Stimulated activated CD4-positive, alpha-beta T cell treated with anti-CD3 and anti-CD28 coated beads, Interleukin-4, amount 100 ng/mL, for 24 hours (primary cell): ENCODE measurements around the gene CEP290.
"Not testable (repeated sequence)": the region's sequence is repeated elsewhere in the genome, so short reads cannot be mapped to it uniquely, and the experiment has no call there.

Source experiments
- DNase-seq: peaks from one replicate; pipeline ENCODE4 v3.0.0-alpha.2; 2020

Gene CEP290

GRCh38 chr12:88144037-88144436 lies 2.1 kb upstream of the CEP290 start:
- DNase-seq, result no peak

- DNase-seq, result peak; percentile 27
Observed at GRCh38 chr12:88142610-88142991, 713 bp upstream of the CEP290 start.

GRCh38 chr12:88141425-88141773 lies 489 bp downstream of the CEP290 start:
- DNase-seq, result no peak

GRCh38 chr12:88139711-88140110 lies 2.2 kb downstream of the CEP290 start:
- DNase-seq, result not testable (repeated sequence)

GRCh38 chr12:88133181-88133580 lies 8.7 kb downstream of the CEP290 start:
- DNase-seq, result not testable (repeated sequence)

GRCh38 chr12:88132392-88132791 lies 9.5 kb downstream of the CEP290 start:
- DNase-seq, result no peak

- no peak for DNase-seq
Observed at GRCh38 chr12:88127855-88128254, 14.0 kb downstream of the CEP290 start.

- DNase-seq, result no peak
Observed at GRCh38 chr12:88127099-88127498, 14.8 kb downstream of the CEP290 start.

GRCh38 chr12:88122666-88123065 lies 19.2 kb downstream of the CEP290 start:
- DNase-seq, result no peak

GRCh38 chr12:88113871-88114270 lies 28.0 kb downstream of the CEP290 start:
- DNase-seq, result no peak

- no peak for DNase-seq
Observed at GRCh38 chr12:88111074-88111652, 30.7 kb downstream of the CEP290 start.

- DNase-seq, result no peak
Observed at GRCh38 chr12:88108021-88108420, 33.9 kb downstream of the CEP290 start.

- no peak for DNase-seq
Observed at GRCh38 chr12:88093573-88093972, 48.3 kb downstream of the CEP290 start.

- DNase-seq, result no peak
Observed at GRCh38 chr12:88092771-88093170, 49.1 kb downstream of the CEP290 start.

- DNase-seq, result no peak
Observed at GRCh38 chr12:88084210-88084609, 57.7 kb downstream of the CEP290 start.

GRCh38 chr12:88083634-88084033 lies 58.3 kb downstream of the CEP290 start:
- no peak for DNase-seq

GRCh38 chr12:88081247-88081646 lies 60.6 kb downstream of the CEP290 start:
- DNase-seq, result no peak

GRCh38 chr12:88067301-88067700 lies 74.6 kb downstream of the CEP290 start:
- DNase-seq, result no peak

- no peak for DNase-seq
Observed at GRCh38 chr12:88063375-88063774, 78.5 kb downstream of the CEP290 start.

GRCh38 chr12:88062474-88062873 lies 79.4 kb downstream of the CEP290 start:
- DNase-seq, result no peak

GRCh38 chr12:88058719-88059077 lies 83.2 kb downstream of the CEP290 start:
- DNase-seq, result no peak

- no peak for DNase-seq
Observed at GRCh38 chr12:88057994-88058718, 83.7 kb downstream of the CEP290 start.

GRCh38 chr12:88056571-88056970 lies 85.3 kb downstream of the CEP290 start:
- no peak for DNase-seq

GRCh38 chr12:88052686-88053085 lies 89.2 kb downstream of the CEP290 start:
- no peak for DNase-seq

- no peak for DNase-seq
Observed at GRCh38 chr12:88044035-88044434, 97.9 kb downstream of the CEP290 start.
